BE2C (cell line): ENCODE measurements around the gene MYMK.
A peak's percentile ranks its signal among the peaks of the same experiment; 100 is the strongest.

ENCODE experiments used
- DNase-seq: peaks from one replicate; pipeline ENCODE4 v3.0.0-alpha.2; 2020
- H3K27me3 ChIP-seq: fragments of 250-450 bp; sonication (Bioruptor Pico); 2 replicates; pipeline ENCODE4 v1.5.1; 2020; ENCODE audit warnings: mild to moderate bottlenecking
- H3K36me3 ChIP-seq: fragments of 250-450 bp; sonication (Bioruptor Pico); 2 replicates; pipeline ENCODE4 v1.5.1; 2020; ENCODE audit warnings: mild to moderate bottlenecking
- H3K4me1 ChIP-seq: fragments of 250-450 bp; sonication (Bioruptor Pico); 2 replicates; pipeline ENCODE4 v1.5.1; 2020
- H3K4me3 ChIP-seq: 2 replicates; pipeline ENCODE4 v1.5.1; 2011; ENCODE audit warnings: low read depth, low read length
- H3K9me3 ChIP-seq: fragments of 250-450 bp; sonication (Bioruptor Pico); 2 replicates; pipeline ENCODE4 v1.5.1; 2020
- CTCF ChIP-seq: IDR thresholded peaks from 2 replicates; pipeline ENCODE4 v1.5.1; 2012; ENCODE audit warnings: mild to moderate bottlenecking, low read depth, low read length

The MYMK gene

DNA sequence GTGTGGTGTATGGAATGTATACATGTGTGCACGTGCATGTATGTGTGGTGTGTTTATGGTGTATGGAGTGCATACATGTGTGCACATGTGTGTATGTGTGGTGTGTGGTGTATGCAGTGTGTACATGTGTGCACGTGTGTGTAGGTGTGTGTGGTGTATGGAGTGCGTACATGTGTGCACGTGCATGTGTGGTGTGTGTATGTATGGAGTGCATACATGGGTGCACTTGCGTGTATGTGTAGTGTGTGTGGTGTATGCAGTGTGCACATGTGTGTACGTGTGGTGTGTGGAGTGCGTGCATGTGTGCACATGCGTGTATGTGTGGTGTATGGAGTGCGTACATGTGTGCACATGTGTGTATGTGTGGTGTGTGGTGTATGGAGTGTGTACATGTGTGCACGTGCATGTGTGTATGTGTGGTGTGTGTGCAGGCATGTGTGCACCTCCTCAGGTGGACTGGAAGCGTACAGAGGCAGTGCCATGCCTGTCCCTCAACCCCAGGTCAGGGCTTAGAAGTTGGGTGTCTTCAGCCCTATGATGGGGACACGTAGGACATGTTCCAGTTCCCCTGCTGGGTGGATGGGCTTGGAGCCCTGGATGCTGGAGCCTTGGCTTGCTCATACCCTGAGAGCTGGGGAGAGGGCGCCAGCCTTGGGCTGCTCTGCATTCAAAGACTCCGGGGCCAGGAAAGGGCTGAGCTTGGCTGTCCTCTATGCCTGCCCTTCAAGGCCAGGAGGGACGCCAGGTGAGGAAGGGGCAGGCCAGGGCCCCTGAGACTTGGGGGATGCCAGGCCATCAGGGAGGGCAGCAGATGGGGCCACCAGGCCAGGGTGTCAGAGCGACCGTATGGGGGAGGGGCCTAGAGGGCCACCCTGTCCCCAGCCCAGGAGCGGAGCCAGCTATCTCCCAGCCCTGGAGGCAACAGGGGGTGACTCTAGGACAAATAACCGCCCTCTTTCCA, 12.2 kb downstream of the MYMK start:
- H3K36me3 ChIP-seq, result no peaks in the 10 kb centered on the region
- DNase-seq, result no peak
- H3K27me3 ChIP-seq, result no peaks in the 10 kb centered on the region
- 0 out of 2 replicates have a peak, but pooled peaks have one; percentile 6 for TF ChIP-seq CTCF
- H3K4me1 ChIP-seq, result peaks cover 32% of the 10 kb centered on the region
- H3K9me3 ChIP-seq, result no peaks in the 10 kb centered on the region
- no peak overlapping the region for H3K4me3 ChIP-seq

DNA sequence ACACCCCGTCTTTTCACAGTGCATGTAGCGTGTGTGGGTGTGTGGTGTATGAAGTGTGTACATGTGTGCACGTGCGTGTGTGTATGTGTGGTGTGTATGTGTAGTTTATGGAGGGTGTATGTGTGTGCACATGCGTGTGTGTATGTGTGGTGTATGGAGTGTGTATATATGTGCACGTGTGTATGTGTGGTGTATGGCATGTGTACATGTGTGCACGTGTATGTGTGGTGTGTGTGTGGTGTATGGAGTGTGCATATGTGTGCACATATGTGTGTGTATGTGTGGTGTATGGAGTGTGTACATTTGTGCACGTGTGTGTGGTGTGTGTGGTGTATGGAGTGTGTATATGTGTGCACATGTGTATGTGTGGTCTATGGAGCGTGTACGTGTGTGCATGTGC, 13.2 kb downstream of the MYMK start:
- no peak for DNase-seq
- no peaks in the 10 kb centered on the region for H3K27me3 ChIP-seq
- no peak for TF ChIP-seq CTCF
- no peaks in the 10 kb centered on the region for H3K36me3 ChIP-seq
- no peaks in the 10 kb centered on the region for H3K9me3 ChIP-seq
- peaks cover 32% of the 10 kb centered on the region for H3K4me1 ChIP-seq
- H3K4me3 ChIP-seq, result no peak overlapping the region

GRCh38 chr9:133510926-133511505, 13.7 kb downstream of the MYMK start:
- no peak for DNase-seq
- Histone ChIP-seq H3K9me3 (no peaks in the 10 kb centered on the region), H3K27me3 (no peaks in the 10 kb centered on the region), H3K4me3 (no peak overlapping the region), H3K36me3 (no peaks in the 10 kb centered on the region), H3K4me1 (peaks cover 32% of the 10 kb centered on the region)
- TF ChIP-seq CTCF, result no peak

- H3K27me3 ChIP-seq, result no peaks in the 10 kb centered on the region
Measured at GRCh38 chr9:133509179-133510083, 15.3 kb downstream of the MYMK start.

GRCh38 chr9:133508046-133508445, 16.7 kb downstream of the MYMK start:
- Histone ChIP-seq H3K4me1 (peaks cover 18% of the 10 kb centered on the region), H3K9me3 (no peaks in the 10 kb centered on the region), H3K27me3 (no peaks in the 10 kb centered on the region), H3K36me3 (no peaks in the 10 kb centered on the region), H3K4me3 (no peak overlapping the region)
- DNase-seq, result no peak
- TF ChIP-seq CTCF, result no peak

More at GRCh38 chr9:133509179-133510083, 15.3 kb downstream of the MYMK start:
- no peak for DNase-seq
- Histone ChIP-seq H3K36me3 (no peaks in the 10 kb centered on the region), H3K9me3 (no peaks in the 10 kb centered on the region), H3K4me1 (peaks cover 23% of the 10 kb centered on the region), H3K4me3 (no peak overlapping the region)
- TF ChIP-seq CTCF, result no peak
